IPS-NIHi11 (cell line): ENCODE data around the gene WNT9B.

Experiments
- DNase-seq: peaks from one replicate; pipeline ENCODE4 v3.0.0; 2012; ENCODE audit warnings: mixed read lengths, low spot score

WNT9B gene, protein sequence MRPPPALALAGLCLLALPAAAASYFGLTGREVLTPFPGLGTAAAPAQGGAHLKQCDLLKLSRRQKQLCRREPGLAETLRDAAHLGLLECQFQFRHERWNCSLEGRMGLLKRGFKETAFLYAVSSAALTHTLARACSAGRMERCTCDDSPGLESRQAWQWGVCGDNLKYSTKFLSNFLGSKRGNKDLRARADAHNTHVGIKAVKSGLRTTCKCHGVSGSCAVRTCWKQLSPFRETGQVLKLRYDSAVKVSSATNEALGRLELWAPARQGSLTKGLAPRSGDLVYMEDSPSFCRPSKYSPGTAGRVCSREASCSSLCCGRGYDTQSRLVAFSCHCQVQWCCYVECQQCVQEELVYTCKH

DNA sequence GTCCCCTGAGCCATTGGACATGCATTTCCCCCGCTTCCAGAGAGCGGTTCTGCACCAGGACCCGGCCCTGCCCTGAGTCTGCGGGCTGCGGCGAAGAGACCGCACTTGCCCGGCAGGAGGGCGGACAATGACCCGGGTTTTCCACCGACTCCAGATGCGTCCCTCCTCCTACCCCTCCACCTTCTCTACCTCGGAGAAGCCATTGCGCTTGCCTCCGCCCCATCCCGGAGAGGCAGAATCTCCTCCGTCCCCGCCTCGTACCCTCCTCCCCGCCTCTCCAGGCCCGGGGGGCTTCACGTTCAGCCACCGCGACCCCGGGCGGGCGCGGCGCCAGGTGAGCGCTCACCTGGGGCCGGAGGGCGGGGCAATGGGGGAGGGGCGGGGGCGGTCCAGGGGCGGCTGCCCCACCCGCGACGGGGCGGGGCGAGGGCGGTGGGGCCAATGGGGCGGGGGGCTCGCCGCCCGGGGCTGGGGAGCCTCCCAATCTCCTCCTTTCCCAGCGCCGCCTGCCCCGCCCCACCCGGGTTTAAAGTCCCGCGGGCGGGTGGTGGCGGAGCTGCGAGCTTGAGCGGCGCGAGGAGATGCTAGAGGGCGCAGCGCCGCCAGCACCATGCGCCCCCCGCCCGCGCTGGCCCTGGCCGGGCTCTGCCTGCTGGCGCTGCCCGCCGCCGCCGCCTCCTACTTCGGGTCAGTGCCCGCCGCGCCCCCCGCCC is at the start of gene WNT9B:
Gene WNT9B (plus strand): TSS at position 555 of the 713 bp plus-strand sequence. CDS start 56 bp downstream, at position 611.
- peak; percentile 95 for DNase-seq

- no peak for DNase-seq
These were observed 48.6 kb upstream of the WNT9B start for GRCh38 chr17:46802800-46803199.

GRCh38 chr17:46803544-46803943 is 47.8 kb upstream of the WNT9B start:
- no peak for DNase-seq

GRCh38 chr17:46805771-46806170 is 45.6 kb upstream of the WNT9B start:
- no peak for DNase-seq

- peak; percentile 74 for DNase-seq
These were observed 42.2 kb upstream of the WNT9B start for GRCh38 chr17:46809110-46809571.

- DNase-seq, result no peak
These were observed 40.5 kb upstream of the WNT9B start for GRCh38 chr17:46810837-46811236.

DNA sequence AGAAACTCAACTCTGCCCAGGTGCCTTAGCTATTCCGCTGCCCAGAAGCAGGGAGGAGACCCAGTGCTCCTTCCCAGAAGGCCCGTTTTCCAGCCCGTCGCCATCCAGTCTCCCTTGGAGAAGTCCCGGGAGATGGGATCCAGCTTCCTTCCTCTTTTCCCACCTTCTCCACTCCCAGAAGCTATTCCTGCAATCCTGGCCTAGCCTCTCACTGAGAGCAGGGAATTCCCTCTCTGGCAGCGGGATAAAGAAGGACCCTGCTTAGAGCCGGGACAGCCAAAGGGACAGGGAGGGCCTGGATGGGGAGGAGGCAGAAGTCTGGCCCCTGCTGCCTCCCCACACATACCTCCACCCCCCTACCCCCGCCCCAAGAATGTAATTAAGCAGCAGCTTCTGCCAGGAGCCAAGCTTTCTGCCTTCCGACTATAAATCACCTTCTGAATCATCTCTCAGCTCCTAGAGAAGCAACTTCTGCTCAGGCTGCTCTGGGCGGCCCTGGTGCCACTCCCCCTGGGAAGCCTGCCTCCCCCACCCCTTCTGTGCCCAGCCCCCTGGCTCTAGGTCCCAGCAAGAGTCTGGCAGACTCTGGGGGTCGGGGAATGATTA is 39.3 kb upstream of the WNT9B start:
- DNase-seq, result no peak

DNA sequence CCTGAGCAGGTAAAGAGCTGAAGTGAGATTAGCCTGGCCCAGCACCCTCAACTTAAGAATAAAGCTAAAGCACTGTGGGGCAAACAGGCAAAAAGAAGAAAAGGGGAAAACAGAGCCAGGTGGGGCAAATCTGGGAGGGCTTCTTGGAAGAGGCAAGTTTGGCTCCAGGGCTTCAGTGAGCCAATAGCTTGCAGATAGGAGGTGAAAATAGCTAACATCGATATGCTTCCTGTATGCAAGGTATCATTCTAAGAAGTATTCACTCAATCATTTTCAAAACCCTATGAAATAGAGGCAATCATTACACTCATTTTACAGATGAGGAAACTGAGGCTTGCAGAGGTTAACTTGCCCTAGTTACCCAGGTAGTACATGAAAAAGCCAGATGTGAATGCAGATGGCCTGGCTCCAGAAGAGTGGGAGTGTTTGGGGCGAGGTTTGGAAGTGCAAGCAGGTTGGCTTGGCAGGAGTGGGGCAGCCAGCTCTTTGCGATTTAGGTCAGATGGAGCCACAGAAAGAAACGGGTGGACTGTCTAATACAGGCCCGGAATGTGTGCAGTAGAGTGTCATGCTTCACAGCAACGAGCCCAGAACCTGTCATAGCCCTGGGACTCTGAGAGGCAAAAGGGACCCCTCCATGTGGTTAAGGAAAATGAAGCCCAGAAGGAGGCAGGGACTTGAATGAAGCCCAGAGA is 38.6 kb upstream of the WNT9B start:
- no peak for DNase-seq

DNA sequence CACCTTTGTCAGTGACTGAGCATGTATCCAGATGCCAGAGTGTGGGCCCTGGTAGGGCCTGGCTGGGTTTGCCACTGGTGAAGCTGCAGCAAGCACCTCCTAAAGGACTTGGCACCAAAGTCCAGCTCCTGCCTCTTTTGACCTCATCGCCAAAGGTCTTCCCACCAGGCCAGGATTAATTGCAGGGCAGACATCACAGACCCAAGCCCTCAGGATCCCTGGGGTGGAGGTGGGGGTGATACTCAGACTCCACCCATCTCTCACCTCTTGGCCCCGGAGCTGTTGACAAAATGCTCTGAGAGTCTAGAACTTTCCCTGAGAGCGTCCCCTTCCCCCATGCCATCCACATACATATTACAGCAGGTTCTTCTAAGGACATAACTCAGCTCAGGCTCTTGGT is 37.5 kb upstream of the WNT9B start:
- DNase-seq, result no peak

DNA sequence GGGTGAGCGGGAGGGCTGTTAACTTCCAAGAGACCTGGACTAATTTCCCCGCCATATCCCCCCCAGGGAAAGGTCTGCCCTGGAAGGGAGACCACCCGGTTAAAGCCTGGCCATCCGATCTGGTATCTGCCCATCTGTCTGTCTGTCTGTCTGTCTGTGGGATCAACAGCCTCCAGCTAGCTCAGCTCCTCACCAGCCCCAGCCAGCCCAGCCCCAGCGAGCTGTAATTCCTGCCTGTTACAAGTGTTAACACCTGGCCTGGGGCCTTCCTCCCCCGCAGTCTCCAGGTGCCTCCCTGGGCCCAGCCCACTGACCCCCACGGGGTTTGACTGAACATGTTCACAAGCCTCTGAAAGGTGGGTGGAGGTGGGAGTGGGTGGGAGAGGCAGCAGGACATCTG is 36.9 kb upstream of the WNT9B start:
- DNase-seq, result no peak

DNA sequence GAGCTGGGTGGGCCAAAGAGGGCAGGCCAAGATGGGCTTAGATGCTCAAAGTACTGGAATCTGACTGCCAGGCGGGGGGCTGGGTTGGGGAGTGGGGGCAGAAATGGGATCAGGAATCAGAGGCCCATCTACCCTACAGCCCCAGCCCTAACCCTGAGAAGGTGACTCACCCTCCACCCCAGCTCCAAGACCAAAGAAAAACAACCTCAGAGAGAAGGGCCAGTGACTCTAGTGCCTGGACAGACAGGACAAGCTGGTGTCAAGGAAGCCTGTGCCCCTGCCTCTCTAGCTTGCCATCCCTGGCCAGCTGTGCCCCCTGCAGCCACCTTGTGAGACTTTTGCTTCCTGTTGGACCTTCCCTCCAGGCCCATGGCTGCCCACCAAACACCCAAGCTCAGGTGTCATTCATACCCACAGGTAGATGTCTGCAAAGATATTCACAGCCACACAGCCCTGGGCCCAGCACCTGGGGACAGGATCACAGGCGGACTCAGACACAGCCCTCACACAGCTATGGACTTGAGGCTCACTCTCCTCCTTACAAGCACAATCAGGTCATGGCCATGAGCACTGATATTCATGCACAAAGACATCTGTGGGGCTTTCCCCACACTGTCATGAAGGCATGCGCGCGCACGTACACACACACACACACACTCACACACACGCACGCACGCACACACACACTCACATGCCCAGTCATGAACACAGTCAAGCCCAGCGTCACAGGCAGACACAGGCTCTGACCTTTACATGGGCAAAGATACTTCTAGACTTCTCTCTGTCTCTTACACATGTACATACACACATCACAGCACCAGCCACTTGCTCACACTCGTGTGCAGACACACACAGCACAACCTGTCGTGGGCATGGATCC is 35.7 kb upstream of the WNT9B start:
- DNase-seq, result no peak

DNA sequence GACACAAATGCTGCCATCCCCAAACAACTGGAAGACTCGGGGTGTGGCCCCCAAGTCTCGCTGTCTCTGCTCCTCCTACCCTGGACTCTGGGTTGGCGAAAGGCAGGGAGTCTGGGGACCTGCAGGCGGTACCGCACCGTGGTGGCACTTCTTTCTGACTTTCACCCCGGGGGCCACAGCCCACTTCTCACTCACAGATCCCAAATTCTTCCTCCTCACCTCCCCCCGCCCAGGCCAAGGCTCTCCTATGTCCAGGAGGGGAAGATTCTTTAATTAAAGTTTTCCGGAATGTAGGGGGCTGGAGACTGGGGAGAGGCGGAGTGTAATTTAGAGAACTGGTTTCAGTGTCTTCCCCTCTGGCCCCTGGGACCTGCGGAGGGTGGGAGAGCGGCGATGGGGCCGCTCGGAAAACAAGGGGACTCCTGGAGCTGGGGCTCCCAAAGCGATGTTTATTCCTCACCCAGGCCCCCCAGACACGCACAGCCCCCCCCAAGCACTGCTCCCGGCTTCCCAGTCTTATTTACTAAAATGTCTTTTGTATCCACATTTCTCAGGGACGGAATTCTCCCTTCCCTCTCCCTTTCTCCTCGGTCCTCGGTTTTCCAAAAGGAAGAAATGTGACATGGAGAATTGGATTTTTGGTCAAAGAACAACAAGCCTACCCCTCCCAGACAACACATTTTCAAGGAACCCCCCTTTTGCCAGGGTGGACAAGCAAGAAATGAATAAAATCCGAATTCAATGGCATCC is 34.1 kb upstream of the WNT9B start:
- no peak for DNase-seq

GRCh38 chr17:46817901-46818209 is 33.5 kb upstream of the WNT9B start:
- DNase-seq, result no peak

DNA sequence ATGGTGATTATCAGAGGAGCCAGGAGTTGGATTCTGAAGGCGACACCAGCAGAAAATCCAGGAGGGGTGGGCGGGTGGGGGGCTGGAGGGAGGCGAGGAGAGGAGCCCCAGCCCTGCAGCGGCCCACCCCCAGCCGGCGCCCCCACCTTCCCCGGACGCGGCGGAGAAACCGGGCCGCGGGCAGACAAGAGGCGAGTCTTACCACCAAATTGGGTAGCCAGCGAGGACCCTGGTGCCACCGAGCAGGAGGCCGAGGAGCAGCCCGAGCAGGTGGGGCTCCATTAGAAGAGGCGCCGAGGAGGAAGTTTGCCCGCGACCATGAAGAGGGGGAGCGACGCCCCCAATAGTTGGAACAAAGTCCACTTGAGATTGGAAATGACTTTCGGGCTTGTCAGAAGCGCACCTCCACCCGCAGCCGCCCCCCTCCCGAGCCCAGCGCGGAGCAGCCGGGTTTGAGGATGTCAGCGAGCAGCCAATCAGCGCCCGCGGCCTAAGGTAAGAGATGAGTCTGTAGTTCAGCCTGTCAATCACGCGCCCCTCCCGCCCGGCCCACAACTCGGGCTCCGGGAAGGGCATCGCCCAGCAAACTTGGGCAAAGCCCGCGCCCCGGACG is 33.0 kb upstream of the WNT9B start, which contains the start of gene WNT3:
Gene WNT3 (minus strand): TSS at position 377 of the 613 bp plus-strand sequence. CDS start 95 bp downstream, at position 282.
- peak; percentile 95 for DNase-seq

- peak; percentile 83 for DNase-seq
These were observed 32.2 kb upstream of the WNT9B start for GRCh38 chr17:46818929-46819859.

- no peak for DNase-seq
These were observed 31.5 kb upstream of the WNT9B start for GRCh38 chr17:46819906-46820351.

GRCh38 chr17:46820592-46821450 is 30.6 kb upstream of the WNT9B start:
- DNase-seq, result no peak
